ENCODE data around the gene PPP1R26. TPM values are rescaled to one million over a fixed set of nuclear protein-coding genes. Genes with fewer than 3 reads are reported as not detected.

The PPP1R26 gene
- total and polyA plus RNA-seq, 9 of the 15 experiments (the other 6 are each of a cell fraction or from before 2014, with no cell fraction given) = 0.77 to 26.8 (median 9.3) TPM

DNA sequence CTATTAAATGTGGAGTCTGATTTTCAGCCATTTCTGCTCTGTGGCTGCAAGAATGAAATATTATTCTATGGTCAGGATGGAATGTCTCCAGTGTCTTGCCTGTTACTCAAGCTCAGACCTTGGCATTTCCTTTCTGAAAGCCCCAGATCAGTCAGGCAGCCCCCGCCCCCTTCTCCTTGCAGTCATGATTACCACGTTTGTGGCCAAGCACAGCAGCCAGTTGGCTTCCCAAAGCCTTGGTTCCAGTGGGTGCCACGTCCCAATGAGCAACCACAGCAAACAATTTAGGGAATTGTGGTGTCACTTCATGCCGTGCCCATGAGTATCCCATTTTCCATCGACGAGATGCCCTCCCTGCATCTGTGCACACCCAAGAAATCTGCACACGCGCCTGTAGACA is 56.6 kb downstream of the PPP1R26 start (continued):
- no peak for TF ChIP-seq MXI1 (IDR thresholded peaks at IDR 0.05; ENCODE audit: low read depth, low read length)
- no peak for TF ChIP-seq ZNF140 (CRISPR knock-in tag; IDR thresholded peaks at IDR 0.05)
- no peak for TF ChIP-seq E2F3 (CRISPR knock-in tag; IDR thresholded peaks at IDR 0.05)
- TF ChIP-seq, protein P1, sequence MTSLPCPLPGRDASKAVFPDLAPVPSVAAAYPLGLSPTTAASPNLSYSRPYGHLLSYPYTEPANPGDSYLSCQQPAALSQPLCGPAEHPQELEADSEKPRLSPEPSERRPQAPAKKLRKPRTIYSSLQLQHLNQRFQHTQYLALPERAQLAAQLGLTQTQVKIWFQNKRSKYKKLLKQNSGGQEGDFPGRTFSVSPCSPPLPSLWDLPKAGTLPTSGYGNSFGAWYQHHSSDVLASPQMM (CRISPR knock-in tag; IDR thresholded peaks at IDR 0.05) = no peak
- TF ChIP-seq ZSCAN29 (IDR thresholded peaks at IDR 0.05) = no peak
- no peak for TF ChIP-seq DMBX1 (CRISPR knock-in tag; IDR thresholded peaks at IDR 0.05; ENCODE audit: borderline replicate concordance)
- no peak for TF ChIP-seq SMC3 (conservative IDR thresholded peaks at IDR 0.05; ENCODE audit: insufficient read depth, low read depth, low read length)
- no peak for TF ChIP-seq CBX2 (IDR thresholded peaks at IDR 0.05; ENCODE audit: insufficient read depth, low read length, poor library complexity, severe bottlenecking)
- no peak for TF ChIP-seq ZNF311 (CRISPR knock-in tag; IDR thresholded peaks at IDR 0.05)

Other genes with a start within 250 kb of the PPP1R26 start
Only the 7 nearest of the 8 such genes appear.
- 120 and 168 TPM in 2 replicates for gene MRPS2, start 20.9 kb downstream of the PPP1R26 start, total RNA-seq (2014; rRNA removed)
- gene MRPS2, start 20.9 kb downstream of the PPP1R26 start, total RNA-seq (2014; rRNA removed; fragmentation: Illumina TruSeq; extraction: Trizol) = 27.3 and 39.7 TPM in 2 replicates
- 73.9 and 75.9 TPM in 2 replicates for gene MRPS2, start 20.9 kb downstream of the PPP1R26 start, total RNA-seq (2015; rRNA removed; fragmentation: Illumina TruSeq; extraction: Trizol)
- 106 and 110 TPM in 2 replicates for gene MRPS2, start 20.9 kb downstream of the PPP1R26 start, total RNA-seq (2021)
- 81.3 and 135 TPM in 2 replicates for gene MRPS2, start 20.9 kb downstream of the PPP1R26 start, polyA plus RNA-seq (2011; rRNA removed)
- 167 and 221 TPM in 2 replicates for gene MRPS2, start 20.9 kb downstream of the PPP1R26 start, polyA plus RNA-seq (2014; fragmentation: Illumina TruSeq; extraction: Trizol)
- gene MRPS2, start 20.9 kb downstream of the PPP1R26 start, polyA plus RNA-seq (2014; fragmentation: Nextera tagmentation; extraction: Ambion mirVana) = 10 to 100 TPM in 1 of 2 experiments, 1 to 10 TPM in 1; 8.0 to 10.9 TPM
- 128 and 133 TPM in 2 replicates for gene MRPS2, start 20.9 kb downstream of the PPP1R26 start, polyA plus RNA-seq (2014; rRNA removed)
- gene LCN1, start 41.7 kb downstream of the PPP1R26 start, total RNA-seq (2014; rRNA removed) = not detected in 2 replicates
- gene LCN1, start 41.7 kb downstream of the PPP1R26 start, total RNA-seq (2014; rRNA removed; fragmentation: Illumina TruSeq; extraction: Trizol) = not detected in 2 replicates
- not detected in 2 replicates for gene LCN1, start 41.7 kb downstream of the PPP1R26 start, total RNA-seq (2015; rRNA removed; fragmentation: Illumina TruSeq; extraction: Trizol)
- not detected in 2 replicates for gene LCN1, start 41.7 kb downstream of the PPP1R26 start, total RNA-seq (2021)
- gene LCN1, start 41.7 kb downstream of the PPP1R26 start, polyA plus RNA-seq (2011; rRNA removed) = not detected in 2 replicates
- gene LCN1, start 41.7 kb downstream of the PPP1R26 start, polyA plus RNA-seq (2014; fragmentation: Illumina TruSeq; extraction: Trizol) = not detected in 2 replicates
- not detected for gene LCN1, start 41.7 kb downstream of the PPP1R26 start, polyA plus RNA-seq (2014; fragmentation: Nextera tagmentation; extraction: Ambion mirVana)
- gene LCN1, start 41.7 kb downstream of the PPP1R26 start, polyA plus RNA-seq (2014; rRNA removed) = not detected in 2 replicates
- not detected in 2 replicates for gene OBP2A, start 66.3 kb downstream of the PPP1R26 start, total RNA-seq (2014; rRNA removed)
- gene OBP2A, start 66.3 kb downstream of the PPP1R26 start, total RNA-seq (2014; rRNA removed; fragmentation: Illumina TruSeq; extraction: Trizol) = not detected in 2 replicates
- gene OBP2A, start 66.3 kb downstream of the PPP1R26 start, total RNA-seq (2015; rRNA removed; fragmentation: Illumina TruSeq; extraction: Trizol) = not detected in 2 replicates
- gene OBP2A, start 66.3 kb downstream of the PPP1R26 start, total RNA-seq (2021) = not detected in 2 replicates
- not detected in 2 replicates for gene OBP2A, start 66.3 kb downstream of the PPP1R26 start, polyA plus RNA-seq (2011; rRNA removed)
- not detected in 2 replicates for gene OBP2A, start 66.3 kb downstream of the PPP1R26 start, polyA plus RNA-seq (2014; fragmentation: Illumina TruSeq; extraction: Trizol)
- not detected for gene OBP2A, start 66.3 kb downstream of the PPP1R26 start, polyA plus RNA-seq (2014; fragmentation: Nextera tagmentation; extraction: Ambion mirVana)
- gene OBP2A, start 66.3 kb downstream of the PPP1R26 start, polyA plus RNA-seq (2014; rRNA removed) = not detected in 2 replicates
- 0.41 and 0.57 TPM in 2 replicates for gene PAEP, start 82.0 kb downstream of the PPP1R26 start, total RNA-seq (2014; rRNA removed)
- 0.44 TPM in 1 of 2 replicates, not detected in the other for gene PAEP, start 82.0 kb downstream of the PPP1R26 start, total RNA-seq (2014; rRNA removed; fragmentation: Illumina TruSeq; extraction: Trizol)
- 0.53 and 0.58 TPM in 2 replicates for gene PAEP, start 82.0 kb downstream of the PPP1R26 start, total RNA-seq (2015; rRNA removed; fragmentation: Illumina TruSeq; extraction: Trizol)
- 0.51 and 0.69 TPM in 2 replicates for gene PAEP, start 82.0 kb downstream of the PPP1R26 start, total RNA-seq (2021)
- 2.3 and 4.5 TPM in 2 replicates for gene PAEP, start 82.0 kb downstream of the PPP1R26 start, polyA plus RNA-seq (2011; rRNA removed)
- 0.78 and 1.0 TPM in 2 replicates for gene PAEP, start 82.0 kb downstream of the PPP1R26 start, polyA plus RNA-seq (2014; fragmentation: Illumina TruSeq; extraction: Trizol)
- gene PAEP, start 82.0 kb downstream of the PPP1R26 start, polyA plus RNA-seq (2014; fragmentation: Nextera tagmentation; extraction: Ambion mirVana) = under 1 TPM; 0.22 to 0.30 TPM
- gene PAEP, start 82.0 kb downstream of the PPP1R26 start, polyA plus RNA-seq (2014; rRNA removed) = 0.70 and 0.90 TPM in 2 replicates
- gene GLT6D1, start 159.8 kb downstream of the PPP1R26 start, total RNA-seq (2014; rRNA removed) = not detected in 2 replicates
- gene GLT6D1, start 159.8 kb downstream of the PPP1R26 start, total RNA-seq (2014; rRNA removed; fragmentation: Illumina TruSeq; extraction: Trizol) = not detected in 2 replicates
- gene GLT6D1, start 159.8 kb downstream of the PPP1R26 start, total RNA-seq (2015; rRNA removed; fragmentation: Illumina TruSeq; extraction: Trizol) = not detected in 2 replicates
- not detected in 2 replicates for gene GLT6D1, start 159.8 kb downstream of the PPP1R26 start, total RNA-seq (2021)
- not detected in 2 replicates for gene GLT6D1, start 159.8 kb downstream of the PPP1R26 start, polyA plus RNA-seq (2011; rRNA removed)
- not detected in 2 replicates for gene GLT6D1, start 159.8 kb downstream of the PPP1R26 start, polyA plus RNA-seq (2014; fragmentation: Illumina TruSeq; extraction: Trizol)
- not detected for gene GLT6D1, start 159.8 kb downstream of the PPP1R26 start, polyA plus RNA-seq (2014; fragmentation: Nextera tagmentation; extraction: Ambion mirVana)
- gene GLT6D1, start 159.8 kb downstream of the PPP1R26 start, polyA plus RNA-seq (2014; rRNA removed) = not detected in 2 replicates
- gene LCN9, start 183.5 kb downstream of the PPP1R26 start, total RNA-seq (2014; rRNA removed) = not detected in 2 replicates
- gene LCN9, start 183.5 kb downstream of the PPP1R26 start, total RNA-seq (2014; rRNA removed; fragmentation: Illumina TruSeq; extraction: Trizol) = not detected in 2 replicates
- not detected in 2 replicates for gene LCN9, start 183.5 kb downstream of the PPP1R26 start, total RNA-seq (2015; rRNA removed; fragmentation: Illumina TruSeq; extraction: Trizol)
- not detected in 2 replicates for gene LCN9, start 183.5 kb downstream of the PPP1R26 start, total RNA-seq (2021)
- not detected in 2 replicates for gene LCN9, start 183.5 kb downstream of the PPP1R26 start, polyA plus RNA-seq (2011; rRNA removed)
- not detected in 2 replicates for gene LCN9, start 183.5 kb downstream of the PPP1R26 start, polyA plus RNA-seq (2014; fragmentation: Illumina TruSeq; extraction: Trizol)
- not detected for gene LCN9, start 183.5 kb downstream of the PPP1R26 start, polyA plus RNA-seq (2014; fragmentation: Nextera tagmentation; extraction: Ambion mirVana)
- gene LCN9, start 183.5 kb downstream of the PPP1R26 start, polyA plus RNA-seq (2014; rRNA removed) = not detected in 2 replicates
- 0.16 and 0.41 TPM in 2 replicates for gene SOHLH1, start 219.7 kb downstream of the PPP1R26 start, total RNA-seq (2014; rRNA removed)
- gene SOHLH1, start 219.7 kb downstream of the PPP1R26 start, total RNA-seq (2014; rRNA removed; fragmentation: Illumina TruSeq; extraction: Trizol) = not detected in 2 replicates
- 0.19 TPM in 1 of 2 replicates, not detected in the other for gene SOHLH1, start 219.7 kb downstream of the PPP1R26 start, total RNA-seq (2015; rRNA removed; fragmentation: Illumina TruSeq; extraction: Trizol)
- 0.29 TPM in 1 of 2 replicates, not detected in the other for gene SOHLH1, start 219.7 kb downstream of the PPP1R26 start, total RNA-seq (2021)
- gene SOHLH1, start 219.7 kb downstream of the PPP1R26 start, polyA plus RNA-seq (2011; rRNA removed) = 0.16 and 0.17 TPM in 2 replicates
- gene SOHLH1, start 219.7 kb downstream of the PPP1R26 start, polyA plus RNA-seq (2014; fragmentation: Illumina TruSeq; extraction: Trizol) = not detected in 2 replicates
- gene SOHLH1, start 219.7 kb downstream of the PPP1R26 start, polyA plus RNA-seq (2014; fragmentation: Nextera tagmentation; extraction: Ambion mirVana) = not detected
- gene SOHLH1, start 219.7 kb downstream of the PPP1R26 start, polyA plus RNA-seq (2014; rRNA removed) = 0.24 TPM in 1 of 2 replicates, not detected in the other

Data from K562 (cell line).